GM12872 (cell line): ENCODE results near the gene LGALS3BP.

Source experiments
- TF ChIP-seq, protein P1 (sequence below): IDR thresholded peaks from 3 replicates; pipeline ENCODE4 v1.5.1; 2011; ENCODE audit warnings: low read depth, mild to moderate bottlenecking, low read length, moderate library complexity; ENCODE audit not compliant: insufficient read depth

LGALS3BP gene

DNA sequence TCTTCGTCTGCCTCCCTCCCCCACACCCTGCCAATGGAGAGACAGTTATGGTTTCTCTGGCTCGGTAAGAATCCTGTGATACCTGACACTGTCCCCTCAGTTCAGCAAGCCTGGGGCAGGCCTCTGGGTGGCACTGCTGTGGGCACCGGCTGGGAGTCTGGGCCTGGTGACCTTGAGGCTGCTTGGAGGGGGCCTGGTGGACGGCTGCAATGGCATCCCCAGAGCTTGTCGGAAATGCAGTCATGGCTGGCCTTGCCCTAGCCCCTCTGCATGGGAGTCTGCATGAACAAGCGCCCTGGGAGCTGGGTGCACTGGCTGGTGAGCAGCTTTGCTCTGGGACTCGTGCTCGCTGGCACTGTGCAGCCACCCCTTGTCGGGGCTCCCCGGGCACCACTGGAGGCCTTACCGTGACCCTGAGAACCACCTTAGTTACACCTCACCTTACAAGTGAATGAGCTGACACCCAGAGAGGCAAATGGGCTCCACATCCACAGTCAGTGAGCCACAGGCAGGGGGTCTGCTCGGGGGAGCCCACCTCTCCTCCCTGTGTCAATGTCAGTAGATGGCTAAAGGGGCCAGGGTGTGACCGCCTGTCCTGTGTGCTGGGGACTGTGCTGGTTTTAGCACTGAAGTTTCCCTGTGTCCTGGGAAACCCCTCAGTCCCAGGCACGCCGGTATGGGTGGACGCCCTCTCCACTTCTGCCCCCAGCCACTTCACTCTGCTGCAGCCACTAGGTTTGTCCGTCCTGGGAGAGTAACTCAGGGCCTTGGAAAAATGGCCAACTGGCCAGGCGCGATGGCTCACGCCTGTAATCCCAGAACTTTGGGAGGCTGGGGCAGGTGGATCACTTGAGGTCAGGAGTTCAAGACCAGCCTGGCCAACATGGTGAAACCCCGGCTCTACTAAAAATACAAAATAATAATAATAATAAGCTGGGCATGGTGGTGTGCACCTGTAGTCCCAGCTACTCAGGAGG, 1.4 kb downstream of the LGALS3BP start:
- TF ChIP-seq, protein P1, sequence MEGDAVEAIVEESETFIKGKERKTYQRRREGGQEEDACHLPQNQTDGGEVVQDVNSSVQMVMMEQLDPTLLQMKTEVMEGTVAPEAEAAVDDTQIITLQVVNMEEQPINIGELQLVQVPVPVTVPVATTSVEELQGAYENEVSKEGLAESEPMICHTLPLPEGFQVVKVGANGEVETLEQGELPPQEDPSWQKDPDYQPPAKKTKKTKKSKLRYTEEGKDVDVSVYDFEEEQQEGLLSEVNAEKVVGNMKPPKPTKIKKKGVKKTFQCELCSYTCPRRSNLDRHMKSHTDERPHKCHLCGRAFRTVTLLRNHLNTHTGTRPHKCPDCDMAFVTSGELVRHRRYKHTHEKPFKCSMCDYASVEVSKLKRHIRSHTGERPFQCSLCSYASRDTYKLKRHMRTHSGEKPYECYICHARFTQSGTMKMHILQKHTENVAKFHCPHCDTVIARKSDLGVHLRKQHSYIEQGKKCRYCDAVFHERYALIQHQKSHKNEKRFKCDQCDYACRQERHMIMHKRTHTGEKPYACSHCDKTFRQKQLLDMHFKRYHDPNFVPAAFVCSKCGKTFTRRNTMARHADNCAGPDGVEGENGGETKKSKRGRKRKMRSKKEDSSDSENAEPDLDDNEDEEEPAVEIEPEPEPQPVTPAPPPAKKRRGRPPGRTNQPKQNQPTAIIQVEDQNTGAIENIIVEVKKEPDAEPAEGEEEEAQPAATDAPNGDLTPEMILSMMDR, result no peak

DNA sequence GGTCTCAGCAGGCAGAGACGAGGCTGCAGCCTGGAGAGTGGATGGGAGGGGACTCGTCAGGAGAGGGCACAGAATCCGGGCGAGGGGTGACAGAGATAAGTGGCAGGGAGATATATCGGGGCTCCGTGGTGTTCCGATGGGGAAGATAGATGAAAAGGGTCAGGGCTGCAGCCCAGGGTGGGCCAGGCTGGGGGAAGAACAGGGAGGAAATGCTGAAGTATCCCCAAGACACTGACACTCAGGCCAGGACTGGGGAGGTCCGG, 2.1 kb downstream of the LGALS3BP start:
- TF ChIP-seq, protein P1, result no peak

DNA sequence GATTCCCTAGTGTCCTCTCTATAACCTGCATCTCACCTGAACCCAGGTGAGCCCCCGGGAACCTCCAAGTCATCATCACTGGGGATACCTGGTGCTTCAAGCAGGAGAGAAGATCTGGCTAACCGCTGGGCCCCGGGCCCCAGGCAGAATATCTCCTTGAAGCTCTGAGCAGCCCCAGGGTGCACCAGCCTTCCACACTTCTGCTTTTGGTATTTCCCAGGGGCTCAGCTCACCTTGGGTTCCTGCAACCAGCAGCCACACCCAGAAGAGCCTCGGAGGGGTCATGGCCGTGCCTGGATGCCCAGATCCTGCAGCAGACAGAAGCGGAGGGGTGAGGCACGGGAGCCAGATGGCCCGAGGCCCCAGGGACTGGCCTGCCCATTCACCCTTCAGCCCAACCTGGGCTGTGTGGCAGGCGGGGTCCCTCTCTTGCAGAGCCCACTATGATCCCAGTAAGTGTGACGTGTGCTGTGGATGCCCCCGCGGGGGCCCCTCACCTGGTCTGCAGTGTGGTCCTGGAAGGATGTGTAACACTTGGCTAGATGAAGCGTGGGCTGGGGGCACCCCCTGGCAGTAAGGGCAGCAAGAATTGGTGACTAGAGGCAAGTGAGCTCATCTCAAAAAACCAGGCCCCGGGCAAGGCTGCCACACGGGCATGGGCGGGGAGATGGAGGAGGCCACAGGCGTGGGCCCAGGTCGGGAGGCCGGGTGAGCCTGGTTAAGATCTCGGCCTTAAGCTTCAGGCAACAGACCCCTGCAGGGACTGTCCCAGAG, 2.6 kb downstream of the LGALS3BP start:
- TF ChIP-seq, protein P1, result no peak

DNA sequence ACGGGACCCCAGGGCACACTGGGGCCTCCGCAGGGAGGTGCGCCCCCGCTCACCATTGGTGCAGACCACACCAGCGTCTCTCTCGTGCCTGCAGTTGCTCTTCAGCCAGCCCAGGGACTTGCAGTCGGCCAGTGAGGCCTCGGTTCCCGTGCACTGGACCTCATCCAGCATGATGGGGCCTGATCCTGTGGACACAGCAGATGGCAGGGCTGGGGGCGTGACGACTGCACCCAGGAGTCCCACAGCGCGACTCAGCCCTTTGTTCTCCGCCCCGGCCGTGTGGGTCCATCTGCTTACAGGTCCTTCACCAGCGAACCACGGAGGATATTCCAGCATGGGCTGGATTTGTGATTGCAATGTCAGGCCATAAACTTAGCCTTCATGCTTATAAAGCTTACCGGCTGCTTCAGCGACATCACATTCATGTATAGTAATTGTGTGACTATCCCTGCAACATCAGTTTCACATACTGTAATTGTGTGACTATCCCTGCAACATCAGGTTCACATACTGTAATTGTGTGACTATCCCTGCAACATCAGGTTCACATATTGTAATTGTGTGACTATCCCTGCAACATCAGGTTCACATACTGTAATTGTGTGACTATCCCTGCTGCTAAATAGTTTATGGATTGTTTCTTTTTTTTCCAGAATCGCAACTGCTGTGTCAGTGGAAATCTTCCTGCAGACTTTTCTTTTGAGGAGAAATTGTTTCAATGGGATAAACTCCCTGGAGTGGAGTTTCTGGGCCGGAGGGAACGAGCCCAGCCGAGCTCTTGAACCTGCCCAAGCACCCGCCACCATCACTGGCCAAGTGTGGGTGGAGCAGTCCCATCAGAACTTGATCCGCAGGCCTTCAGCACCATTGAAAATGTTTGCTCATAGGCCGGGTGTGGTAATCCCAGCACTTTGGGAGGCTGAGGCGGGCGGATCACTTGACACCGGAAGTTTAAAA, 4.8 kb downstream of the LGALS3BP start:
- TF ChIP-seq, protein P1, result no peak

DNA sequence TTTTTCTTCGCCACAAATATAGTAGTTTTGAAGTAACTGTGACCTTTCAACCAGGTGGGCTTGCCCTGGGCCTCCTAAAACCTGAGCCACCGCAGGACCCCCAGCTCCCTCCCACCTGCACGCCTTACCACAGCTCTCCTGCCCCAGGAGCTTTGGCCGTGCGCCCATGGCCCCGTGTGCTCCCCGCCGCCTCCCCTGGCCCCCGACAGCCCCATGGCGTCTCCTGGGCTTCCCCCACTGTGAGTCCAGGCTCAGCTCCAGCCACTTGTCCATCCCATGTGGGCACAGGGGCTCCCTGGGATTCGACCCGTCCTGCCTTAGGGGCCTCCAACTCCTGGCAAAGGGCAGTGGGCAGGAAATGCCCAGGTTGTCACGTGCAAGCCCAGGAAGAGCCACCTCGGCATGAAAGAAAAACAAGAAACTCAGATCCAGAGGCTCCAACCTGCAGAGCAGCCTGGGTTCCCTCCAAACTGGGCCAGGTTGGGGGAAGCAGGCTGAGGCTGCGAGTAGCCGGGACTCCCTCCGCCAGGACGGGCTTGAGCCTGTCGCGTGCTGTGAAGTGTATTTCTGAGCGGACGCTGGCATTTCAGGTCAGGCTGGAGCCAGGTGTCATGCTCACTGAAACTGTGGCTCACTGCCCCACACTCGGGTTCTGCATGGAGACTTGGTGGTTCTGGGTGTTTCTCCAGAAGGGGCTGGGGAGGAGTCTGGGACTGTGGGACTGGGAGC, 5.8 kb downstream of the LGALS3BP start:
- TF ChIP-seq, protein P1, result no peak

DNA sequence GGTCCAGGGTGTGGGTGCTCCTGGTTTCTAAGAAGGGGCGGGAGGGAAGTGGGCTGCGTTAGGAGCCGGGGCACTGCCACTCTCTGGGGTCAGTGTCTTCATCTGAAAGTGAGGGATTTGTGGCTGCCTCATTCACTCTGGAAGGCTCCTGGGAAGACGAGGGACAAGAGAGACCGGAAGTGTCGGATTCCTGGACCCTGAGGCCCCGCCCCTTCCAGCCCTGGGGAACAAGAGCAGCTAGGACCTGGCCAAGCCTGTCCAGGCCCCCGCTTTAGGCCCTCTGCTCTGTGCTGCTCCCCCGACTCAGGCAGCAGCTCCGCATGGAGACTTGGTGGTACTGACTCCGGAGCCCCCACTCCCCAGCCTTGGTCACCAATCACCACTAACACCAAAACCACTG, 6.5 kb downstream of the LGALS3BP start:
- TF ChIP-seq, protein P1, result no peak
